IPS-NIHi11 (cell line): Measurements from ENCODE around the gene MYO5B.
"Not testable (repeated sequence)": the region's sequence is repeated elsewhere in the genome, so short reads cannot be mapped to it uniquely, and the experiment has no call there.

Experiments
- DNase-seq: peaks from one replicate; pipeline ENCODE4 v3.0.0; 2012; ENCODE audit warnings: mixed read lengths, low spot score

MYO5B gene

GRCh38 chr18:49789560-49790134, 405.3 kb downstream of the MYO5B start:
- DNase-seq = not testable (repeated sequence)

- DNase-seq = no peak
Observed at GRCh38 chr18:49788327-49788898, 406.5 kb downstream of the MYO5B start.

- DNase-seq = no peak
Observed at GRCh38 chr18:49786019-49786720, 408.8 kb downstream of the MYO5B start.

GRCh38 chr18:49784427-49785185, 410.3 kb downstream of the MYO5B start:
- no peak for DNase-seq

- not testable (repeated sequence) for DNase-seq
Observed at GRCh38 chr18:49783631-49784030, 411.3 kb downstream of the MYO5B start.

- DNase-seq = no peak
Observed at GRCh38 chr18:49778826-49779465, 416.0 kb downstream of the MYO5B start.
